GM18508 (cell line): ENCODE measurements around the gene BTBD9.

Source experiments
- ATAC-seq: cut with Tn5 transposase; IDR thresholded peaks from one replicate; pipeline ENCODE4 v1.9.1; 2021; ENCODE audit warnings: moderate number of reproducible peaks; ENCODE audit not compliant: insufficient read depth, unreplicated experiment

The BTBD9 gene

GRCh38 chr6:38404355-38404754, 235.4 kb downstream of the BTBD9 start:
- ATAC-seq: no peak

GRCh38 chr6:38403548-38403947, 236.2 kb downstream of the BTBD9 start:
- ATAC-seq: no peak

GRCh38 chr6:38400764-38401163, 239.0 kb downstream of the BTBD9 start:
- ATAC-seq: no peak

GRCh38 chr6:38400101-38400500, 239.6 kb downstream of the BTBD9 start:
- ATAC-seq: no peak

GRCh38 chr6:38396209-38396608, 243.5 kb downstream of the BTBD9 start:
- no peak for ATAC-seq

- ATAC-seq: no peak
Measured at GRCh38 chr6:38393986-38394385, 245.7 kb downstream of the BTBD9 start.

GRCh38 chr6:38391626-38392579, 247.8 kb downstream of the BTBD9 start:
- no peak for ATAC-seq

- ATAC-seq: no peak
Measured at GRCh38 chr6:38391206-38391605, 248.5 kb downstream of the BTBD9 start.

- ATAC-seq: no peak
Measured at GRCh38 chr6:38389875-38390274, 249.9 kb downstream of the BTBD9 start.

GRCh38 chr6:38387971-38388370, 251.8 kb downstream of the BTBD9 start:
- ATAC-seq: no peak

- no peak for ATAC-seq
Measured at GRCh38 chr6:38387461-38387860, 252.3 kb downstream of the BTBD9 start.

GRCh38 chr6:38378801-38379200, 260.9 kb downstream of the BTBD9 start:
- no peak for ATAC-seq

GRCh38 chr6:38375937-38376336, 263.8 kb downstream of the BTBD9 start:
- ATAC-seq: no peak

GRCh38 chr6:38375341-38375740, 264.4 kb downstream of the BTBD9 start:
- ATAC-seq: no peak

- ATAC-seq: no peak
Measured at GRCh38 chr6:38371881-38372280, 267.8 kb downstream of the BTBD9 start.

- no peak for ATAC-seq
Measured at GRCh38 chr6:38370653-38371601, 268.8 kb downstream of the BTBD9 start.

GRCh38 chr6:38367231-38367630, 272.5 kb downstream of the BTBD9 start:
- no peak for ATAC-seq

- no peak for ATAC-seq
Measured at GRCh38 chr6:38366234-38366633, 273.5 kb downstream of the BTBD9 start.

GRCh38 chr6:38364775-38365174, 275.0 kb downstream of the BTBD9 start:
- no peak for ATAC-seq

GRCh38 chr6:38364127-38364526, 275.6 kb downstream of the BTBD9 start:
- ATAC-seq: no peak

- no peak for ATAC-seq
Measured at GRCh38 chr6:38355519-38355918, 284.2 kb downstream of the BTBD9 start.
